PFSK-1 (cell line): Measurements from ENCODE around the gene SURF2.
A peak's percentile ranks its signal among the peaks of the same experiment; 100 is the strongest.

Experiments
- POLR2AphosphoS5 ChIP-seq: IDR thresholded peaks from 2 replicates; pipeline ENCODE4 v1.6.1; 2012; ENCODE audit warnings: low read depth, mild to moderate bottlenecking, control low read depth, low read length, moderate library complexity
- REST ChIP-seq, 2 experiments: IDR thresholded peaks; 2 replicates each; pipeline versions ENCODE4 v1.6.1 to v1.8.0; 2011 to 2012; ENCODE audit warnings: low read depth in 2 of 2, low read length in 2 of 2, control low read depth in 1 of 2, inconsistent platforms in 1 of 2, mild to moderate bottlenecking in 1 of 2, moderate library complexity in 1 of 2; ENCODE audit not compliant: insufficient read depth in 1 of 2

GRCh38 chr9:133356391-133357091 is at the start of gene SURF2, which contains the start of gene SURF1:
- TF ChIP-seq POLR2AphosphoS5 (peak; percentile 80), REST (IDR thresholded peaks at IDR 0.05; ENCODE audit: insufficient read depth in 1 of 2, low read depth in 2 of 2, low read length in 2 of 2) (no peak)
